OCI-LY1 (cell line): Measurements from ENCODE around the gene ZSCAN21.

Experiments
- H2AFZ ChIP-seq: fragments of 200-600 bp; sonication (generic), shearing (Covaris generic); 2 replicates; pipeline ENCODE4 v1.6.0; 2014; ENCODE audit warnings: antibody characterized with exemption, mild to moderate bottlenecking, low read length
- H3F3A ChIP-seq: fragments of 200-600 bp; sonication (generic), shearing (Covaris generic); 2 replicates; pipeline ENCODE4 v1.6.0; 2014; ENCODE audit warnings: mild to moderate bottlenecking, antibody characterized with exemption, low read length, moderate library complexity; ENCODE audit not compliant: insufficient read depth
- H3K27ac ChIP-seq: fragments of 200-600 bp; sonication (generic); 2 replicates; pipeline ENCODE4 v1.5.1; 2014; ENCODE audit warnings: low read length, mixed run types, mild to moderate bottlenecking, low read depth; ENCODE audit not compliant: poor library complexity, severe bottlenecking
- H3K27me3 ChIP-seq: fragments of 200-600 bp; sonication (generic); 2 replicates; pipeline ENCODE4 v1.6.0; 2014; ENCODE audit warnings: antibody characterized with exemption, mild to moderate bottlenecking, low read length, moderate library complexity; ENCODE audit not compliant: insufficient read depth
- H3K36me3 ChIP-seq: fragments of 200-600 bp; sonication (generic); 2 replicates; pipeline ENCODE4 v1.6.1; 2014; ENCODE audit warnings: mild to moderate bottlenecking, antibody characterized with exemption, low read length, moderate library complexity, mixed read lengths; ENCODE audit not compliant: insufficient read depth
- H3K4me1 ChIP-seq: fragments of 200-600 bp; sonication (generic); 2 replicates; pipeline ENCODE4 v1.5.1; 2014; ENCODE audit warnings: mild to moderate bottlenecking, low read length, moderate library complexity; ENCODE audit not compliant: insufficient read depth, severe bottlenecking
- H3K4me2 ChIP-seq: fragments of 200-600 bp; sonication (generic), shearing (Covaris generic); 2 replicates; pipeline ENCODE4 v1.6.1; 2014; ENCODE audit warnings: low read length
- H3K4me3 ChIP-seq: fragments of 200-600 bp; sonication (generic); 2 replicates; pipeline ENCODE4 v1.5.1; 2014; ENCODE audit warnings: low read length, low read depth, mild to moderate bottlenecking, mixed read lengths; ENCODE audit not compliant: poor library complexity, severe bottlenecking
- H3K79me2 ChIP-seq: fragments of 200-600 bp; shearing (Covaris generic); 2 replicates; pipeline ENCODE4 v1.6.1; 2016; ENCODE audit warnings: mixed run types, low read length, mixed read lengths; ENCODE audit not compliant: insufficient read depth
- H3K9ac ChIP-seq: fragments of 200-600 bp; sonication (generic), shearing (Covaris generic); 2 replicates; pipeline ENCODE4 v1.6.1; 2014; ENCODE audit warnings: mild to moderate bottlenecking, low read length, mixed read lengths
- H3K9me2 ChIP-seq: fragments of 200-600 bp; sonication (generic), shearing (Covaris generic); 2 replicates; pipeline ENCODE4 v1.6.1; 2014; ENCODE audit warnings: low read depth, mild to moderate bottlenecking, low read length, mixed read lengths
- H3K9me3 ChIP-seq: fragments of 200-600 bp; shearing (Covaris generic); 2 replicates; pipeline ENCODE4 v1.6.1; 2014; ENCODE audit warnings: low read length, mixed read lengths
- H4K20me1 ChIP-seq: fragments of 200-600 bp; sonication (generic), shearing (Covaris generic); 2 replicates; pipeline ENCODE4 v1.6.0; 2016; ENCODE audit warnings: mild to moderate bottlenecking, low read length; ENCODE audit not compliant: insufficient read depth
- CTCF ChIP-seq: fragments of 200-600 bp; sonication (generic), shearing (Covaris generic); IDR thresholded peaks from 2 replicates; pipeline ENCODE4 v1.5.1; 2017; ENCODE audit warnings: mild to moderate bottlenecking, antibody characterized with exemption, low read length, moderate library complexity, mixed read lengths
- EZH2 ChIP-seq: fragments of 200-600 bp; sonication (generic), shearing (Covaris generic); IDR thresholded peaks from 2 replicates; pipeline ENCODE4 v1.8.0; 2017; ENCODE audit warnings: borderline replicate concordance, mixed run types, mild to moderate bottlenecking, antibody characterized with exemption, low read length, moderate library complexity, mixed read lengths

The ZSCAN21 gene

GRCh38 chr7:100098913-100099312 lies 49.3 kb downstream of the ZSCAN21 start:
- Histone ChIP-seq H3K9me2 (no peaks in the 10 kb centered on the region), H3K4me2 (no peak overlapping the region), H3K36me3 (peaks cover 69% of the 10 kb centered on the region), H3K4me1 (peaks cover 17% of the 10 kb centered on the region), H3K4me3 (no peak overlapping the region), H3K9me3 (no peaks in the 10 kb centered on the region), H4K20me1 (no peaks in the 10 kb centered on the region), H3K27ac (no peak overlapping the region), H2AFZ (no peak overlapping the region), H3K9ac (no peak overlapping the region), H3K79me2 (peaks cover 10% of the 10 kb centered on the region), H3F3A (0 out of 2 replicates have a peak, but pooled peaks cover 5% of the 10 kb centered on the region), H3K27me3 (no peaks in the 10 kb centered on the region)
- TF ChIP-seq EZH2 (no peak), CTCF (no peak)

- Histone ChIP-seq H3K27ac (no peak overlapping the region), H4K20me1 (no peaks in the 10 kb centered on the region), H3K9ac (peak overlapping the region; percentile 98; the same call in 1 of the 2 replicates), H3K79me2 (peaks cover 10% of the 10 kb centered on the region), H3F3A (0 out of 2 replicates have a peak, but pooled peaks cover 4% of the 10 kb centered on the region), H3K4me3 (peak overlapping the region; percentile 87), H3K27me3 (no peaks in the 10 kb centered on the region), H3K4me1 (peaks cover 17% of the 10 kb centered on the region), H3K4me2 (peak overlapping the region; percentile 74), H3K36me3 (peaks cover 63% of the 10 kb centered on the region), H2AFZ (no peak overlapping the region), H3K9me2 (no peaks in the 10 kb centered on the region), H3K9me3 (no peaks in the 10 kb centered on the region)
- TF ChIP-seq EZH2, result no peak
- no peak for TF ChIP-seq CTCF
Measured at GRCh38 chr7:100099452-100099851, 49.9 kb downstream of the ZSCAN21 start.

GRCh38 chr7:100100420-100101015 lies 50.9 kb downstream of the ZSCAN21 start:
- H3K79me2 ChIP-seq, result peaks cover 10% of the 10 kb centered on the region
- peak overlapping the region; percentile 74 for H3K4me2 ChIP-seq
- no peaks in the 10 kb centered on the region for H3K9me2 ChIP-seq
- H3K9me3 ChIP-seq, result no peaks in the 10 kb centered on the region
- H3K36me3 ChIP-seq, result peaks cover 60% of the 10 kb centered on the region
- peak overlapping the region; percentile 87 for H3K4me3 ChIP-seq
- no peak for TF ChIP-seq CTCF
- no peak for TF ChIP-seq EZH2
- peaks cover 17% of the 10 kb centered on the region for H3K4me1 ChIP-seq
- no peaks in the 10 kb centered on the region for H3K27me3 ChIP-seq
- no peaks in the 10 kb centered on the region for H4K20me1 ChIP-seq
- H3K9ac ChIP-seq, result peak overlapping the region; percentile 98
- no peaks in the 10 kb centered on the region for H3F3A ChIP-seq
- H3K27ac ChIP-seq, result peak overlapping the region; percentile 89
- no peak overlapping the region for H2AFZ ChIP-seq
